ENCODE results near the gene ABCC9.

- TF ChIP-seq CTCF (conservative IDR thresholded peaks at IDR 0.05) (no peak), ZFX (IDR thresholded peaks at IDR 0.05) (no peak)
Measured at GRCh38 chr12:21892341-21892740, 48.9 kb downstream of the ABCC9 start.

All from C4-2B (cell line).